Loucy (cell line): Measurements from ENCODE around the gene HDGFL2.

ENCODE experiments used
- CTCF ChIP-seq: fragments of 200-600 bp; sonication (generic); conservative IDR thresholded peaks from 2 replicates; pipeline ENCODE4 v1.5.1; 2014; ENCODE audit warnings: mild to moderate bottlenecking, antibody characterized with exemption, low read length
- EZH2phosphoT487 ChIP-seq: fragments of 200-600 bp; IDR thresholded peaks from 2 replicates; pipeline ENCODE4 v1.6.1; 2018; ENCODE audit warnings: antibody characterized with exemption, mild to moderate bottlenecking, moderate library complexity, borderline replicate concordance

GRCh38 chr19:4471403-4472173 lies 509 bp upstream of the HDGFL2 start:
- TF ChIP-seq CTCF = no peak
- no peak for TF ChIP-seq EZH2phosphoT487
